CD4-positive, CD25-positive, alpha-beta regulatory T cell (primary cell): ENCODE measurements around the gene CAMTA1. TPM values are rescaled to one million over a fixed set of nuclear protein-coding genes. Genes with fewer than 3 reads are reported as not detected.

Experiments used
- ATAC-seq, 2 donors: fragments of 150-1000 bp; cut with Tn5 transposase; one replicate each; pipeline ENCODE4 v1.10.0; 2021; ENCODE audit warnings: low read depth in 2 of 2, moderate number of reproducible peaks in 2 of 2, moderate library complexity in 1 of 2
- DNase-seq, 3 donors: peaks; one replicate each; pipeline versions ENCODE4 v3.0.0 to v3.0.0-alpha.2; 2012 to 2022; ENCODE audit warnings: mixed read lengths in 1 of 3
- H3K27ac ChIP-seq: one replicate; pipeline ENCODE4 v1.7.0; 2013; ENCODE audit warnings: mild to moderate bottlenecking, low read length; ENCODE audit not compliant: insufficient read depth, poor library complexity, severe bottlenecking
- H3K27me3 ChIP-seq: one replicate; pipeline ENCODE4 v1.7.0; 2013; ENCODE audit warnings: low read length; ENCODE audit not compliant: control insufficient read depth, insufficient read depth
- H3K36me3 ChIP-seq: one replicate; pipeline ENCODE4 v1.7.0; 2013; ENCODE audit warnings: mild to moderate bottlenecking, low read length, moderate library complexity; ENCODE audit not compliant: control insufficient read depth, insufficient read depth
- H3K4me1 ChIP-seq: 2 replicates; pipeline ENCODE4 v1.7.0; 2013; ENCODE audit warnings: mild to moderate bottlenecking, low read length; ENCODE audit not compliant: insufficient read depth, control insufficient read depth, poor library complexity, severe bottlenecking
- H3K4me3 ChIP-seq: one replicate; pipeline ENCODE4 v1.7.0; 2013; ENCODE audit warnings: low read depth, mild to moderate bottlenecking, low read length, moderate library complexity
- H3K9me3 ChIP-seq, 2 experiments: 1 replicate in 1 of 2; 2 replicates in 1 of 2; pipeline ENCODE4 v1.7.0; 2013; ENCODE audit warnings: low read length in 2 of 2, mild to moderate bottlenecking in 1 of 2, moderate library complexity in 1 of 2; ENCODE audit not compliant: control insufficient read depth in 2 of 2
- H3K27ac Mint-ChIP-seq, 3 donors: one replicate each; pipeline ENCODE4 v1.8.0; 2020 to 2022; ENCODE audit warnings: mild to moderate bottlenecking in 3 of 3, mixed read lengths in 3 of 3, moderate library complexity in 2 of 3
- H3K27me3 Mint-ChIP-seq: one replicate; pipeline ENCODE4 v1.8.0; 2022; ENCODE audit warnings: mild to moderate bottlenecking, mixed read lengths
- H3K36me3 Mint-ChIP-seq: one replicate; pipeline ENCODE4 v1.8.0; 2020; ENCODE audit warnings: mixed read lengths
- H3K4me1 Mint-ChIP-seq, 4 donors: one replicate each; pipeline ENCODE4 v1.8.0; 2020 to 2022; ENCODE audit warnings: mixed read lengths in 4 of 4, mild to moderate bottlenecking in 1 of 4
- H3K4me3 Mint-ChIP-seq, 4 donors: one replicate each; pipeline ENCODE4 v1.8.0; 2020 to 2022; ENCODE audit warnings: mild to moderate bottlenecking in 4 of 4, mixed read lengths in 4 of 4, moderate library complexity in 3 of 4
- H3K9me3 Mint-ChIP-seq, 7 donors: one replicate each; pipeline ENCODE4 v1.8.0; 2020 to 2022; ENCODE audit warnings: mixed read lengths in 7 of 7, mild to moderate bottlenecking in 3 of 7, moderate library complexity in 2 of 7
- polyA plus RNA-seq, 4 donors: library from polyadenylated mRNA; unstranded; fragments of 300-500 nt; fragmentation: Illumina TruSeq; gene quantifications; one replicate each; pipeline ENCODE4 v1.2.3, GENCODE V29; 2021
- total RNA-seq: library from RNA; stranded (reverse); gene quantifications from one replicate; pipeline ENCODE4 v1.2.3, GENCODE V29; 2022

Gene CAMTA1
- total and polyA plus RNA-seq, 5 donors from 2014 or later, result 48.8 to 112 (median 80.0) TPM

- Mint-ChIP-seq H3K27me3 (peaks cover 4% of the 10 kb centered on the region), H3K27ac (no peak overlapping the region), H3K4me3 (no peak overlapping the region), H3K36me3 (no peaks in the 10 kb centered on the region), H3K4me1 (no peaks in the 10 kb centered on the region), H3K9me3 (peaks cover 0 to 1% (median 0%) of the 10 kb centered on the region in 7 donors)
- H3K27me3 ChIP-seq, result no peaks in the 10 kb centered on the region
- H3K4me1 ChIP-seq, result no peaks in the 10 kb centered on the region
- DNase-seq, result no peak
- H3K36me3 ChIP-seq, result no peaks in the 10 kb centered on the region
- H3K4me3 ChIP-seq, result no peak overlapping the region
- H3K9me3 ChIP-seq, result no peaks in the 10 kb centered on the region
- no peak for ATAC-seq
- H3K27ac ChIP-seq, result no peak overlapping the region
Measured at GRCh38 chr1:7095343-7095964, 310.2 kb downstream of the CAMTA1 start.

GRCh38 chr1:7097938-7098592 lies 312.8 kb downstream of the CAMTA1 start:
- no peaks in the 10 kb centered on the region for H3K36me3 Mint-ChIP-seq
- no peaks in the 10 kb centered on the region for H3K4me1 Mint-ChIP-seq
- DNase-seq, result no peak
- no peaks in the 10 kb centered on the region for H3K4me1 ChIP-seq
- peaks cover 0 to 1% (median 0%) of the 10 kb centered on the region in 7 donors for H3K9me3 Mint-ChIP-seq
- H3K9me3 ChIP-seq, result no peaks in the 10 kb centered on the region
- H3K4me3 ChIP-seq, result no peak overlapping the region
- no peaks in the 10 kb centered on the region for H3K27me3 ChIP-seq
- ATAC-seq, result no peak
- H3K27ac Mint-ChIP-seq, result no peak overlapping the region
- H3K27me3 Mint-ChIP-seq, result peaks cover 4% of the 10 kb centered on the region
- H3K36me3 ChIP-seq, result no peaks in the 10 kb centered on the region
- H3K27ac ChIP-seq, result no peak overlapping the region
- H3K4me3 Mint-ChIP-seq, result no peak overlapping the region

- Mint-ChIP-seq H3K36me3 (no peaks in the 10 kb centered on the region), H3K4me1 (no peaks in the 10 kb centered on the region), H3K4me3 (no peak overlapping the region), H3K9me3 (peaks cover 0 to 1% (median 0%) of the 10 kb centered on the region in 7 donors), H3K27me3 (peaks cover 4% of the 10 kb centered on the region), H3K27ac (no peak overlapping the region)
- H3K4me3 ChIP-seq, result no peak overlapping the region
- no peaks in the 10 kb centered on the region for H3K9me3 ChIP-seq
- H3K36me3 ChIP-seq, result no peaks in the 10 kb centered on the region
- DNase-seq (no peak), ATAC-seq (no peak)
- H3K4me1 ChIP-seq, result no peaks in the 10 kb centered on the region
- H3K27me3 ChIP-seq, result no peaks in the 10 kb centered on the region
- no peak overlapping the region for H3K27ac ChIP-seq
Measured at GRCh38 chr1:7098641-7099040, 313.4 kb downstream of the CAMTA1 start.

- Mint-ChIP-seq H3K9me3 (peaks cover 0 to under 1% (median 0%) of the 10 kb centered on the region in 7 donors), H3K27me3 (peaks cover 4% of the 10 kb centered on the region), H3K36me3 (no peaks in the 10 kb centered on the region), H3K4me3 (no peak overlapping the region), H3K4me1 (no peaks in the 10 kb centered on the region), H3K27ac (no peak overlapping the region)
- Histone ChIP-seq H3K27me3 (no peaks in the 10 kb centered on the region), H3K4me3 (no peak overlapping the region), H3K9me3 (no peaks in the 10 kb centered on the region), H3K4me1 (no peaks in the 10 kb centered on the region), H3K36me3 (no peaks in the 10 kb centered on the region), H3K27ac (no peak overlapping the region)
- DNase-seq (no peak), ATAC-seq (no peak)
Measured at GRCh38 chr1:7100479-7100878, 315.2 kb downstream of the CAMTA1 start.

- H3K4me3 Mint-ChIP-seq, result no peak overlapping the region
- Histone ChIP-seq H3K36me3 (no peaks in the 10 kb centered on the region), H3K9me3 (no peaks in the 10 kb centered on the region), H3K4me1 (no peaks in the 10 kb centered on the region), H3K4me3 (no peak overlapping the region), H3K27me3 (no peaks in the 10 kb centered on the region), H3K27ac (no peak overlapping the region)
- H3K27ac Mint-ChIP-seq, result no peak overlapping the region
- no peaks in the 10 kb centered on the region for H3K36me3 Mint-ChIP-seq
- H3K4me1 Mint-ChIP-seq, result no peaks in the 10 kb centered on the region
- H3K9me3 Mint-ChIP-seq, result no peaks in the 10 kb centered on the region
- H3K27me3 Mint-ChIP-seq, result peaks cover 4% of the 10 kb centered on the region
- no peak for DNase-seq
- ATAC-seq, result no peak
Measured at GRCh38 chr1:7101187-7101586, 315.9 kb downstream of the CAMTA1 start.

GRCh38 chr1:7103361-7103782 lies 318.1 kb downstream of the CAMTA1 start:
- Mint-ChIP-seq H3K4me3 (no peak overlapping the region), H3K36me3 (no peaks in the 10 kb centered on the region), H3K4me1 (no peaks in the 10 kb centered on the region), H3K9me3 (no peaks in the 10 kb centered on the region), H3K27ac (no peak overlapping the region), H3K27me3 (peaks cover 4% of the 10 kb centered on the region)
- H3K36me3 ChIP-seq, result no peaks in the 10 kb centered on the region
- no peaks in the 10 kb centered on the region for H3K27me3 ChIP-seq
- ATAC-seq, result no peak
- H3K9me3 ChIP-seq, result no peaks in the 10 kb centered on the region
- no peaks in the 10 kb centered on the region for H3K4me1 ChIP-seq
- no peak overlapping the region for H3K4me3 ChIP-seq
- H3K27ac ChIP-seq, result no peak overlapping the region
- peak in 1 of 3 donors; percentile 1 for DNase-seq

GRCh38 chr1:7103874-7104273 lies 318.6 kb downstream of the CAMTA1 start:
- ATAC-seq (no peak), DNase-seq (peak in 1 of 3 donors; percentile 2)
- Mint-ChIP-seq H3K4me3 (no peak overlapping the region), H3K9me3 (no peaks in the 10 kb centered on the region), H3K36me3 (no peaks in the 10 kb centered on the region), H3K27me3 (peaks cover 4% of the 10 kb centered on the region), H3K27ac (no peak overlapping the region), H3K4me1 (no peaks in the 10 kb centered on the region)
- Histone ChIP-seq H3K4me3 (no peak overlapping the region), H3K4me1 (no peaks in the 10 kb centered on the region), H3K9me3 (no peaks in the 10 kb centered on the region), H3K27ac (no peak overlapping the region), H3K36me3 (no peaks in the 10 kb centered on the region), H3K27me3 (no peaks in the 10 kb centered on the region)

GRCh38 chr1:7104339-7104738 lies 319.1 kb downstream of the CAMTA1 start:
- Mint-ChIP-seq H3K36me3 (no peaks in the 10 kb centered on the region), H3K27me3 (peaks cover 4% of the 10 kb centered on the region), H3K4me3 (no peak overlapping the region), H3K9me3 (no peaks in the 10 kb centered on the region), H3K27ac (no peak overlapping the region), H3K4me1 (no peaks in the 10 kb centered on the region)
- Histone ChIP-seq H3K9me3 (no peaks in the 10 kb centered on the region), H3K27me3 (no peaks in the 10 kb centered on the region), H3K4me1 (no peaks in the 10 kb centered on the region), H3K36me3 (no peaks in the 10 kb centered on the region), H3K27ac (no peak overlapping the region), H3K4me3 (no peak overlapping the region)
- no peak for DNase-seq
- no peak for ATAC-seq
